HepG2 (cell line): Measurements from ENCODE around the gene STAP2. TPM values are rescaled to one million over a fixed set of nuclear protein-coding genes. Genes with fewer than 3 reads are reported as not detected.

Source experiments
- ATAC-seq: fragments of 200-7000 bp; cut with Tn5 transposase; 3 replicates; pipeline ENCODE4 v1.9.1; 2020; ENCODE audit warnings: mild to moderate bottlenecking, moderate library complexity
- BruUV-seq: library from RNA; stranded (reverse); fragments of 400-500 nt; replicated peaks from 2 replicates; lab custom pipeline; 2021; lab: Mats Ljungman, UMichigan
- CTCF ChIA-PET: fragments of 300-600 bp; formaldehyde crosslinking; extraction: SDS; loops from one replicate; lab custom pipeline; 2021; ENCODE audit warnings: low total read pairs, inconsistent platforms, low intra/inter-chr PET ratio; lab: Yijun Ruan, JAX
- POLR2A ChIA-PET: fragments of 350-600 bp; sonication (Branson Sonifier 250); formaldehyde crosslinking; loops from one replicate; lab custom pipeline; 2020; ENCODE audit warnings: antibody characterized with exemption, inconsistent platforms; lab: Yijun Ruan, JAX
- DNase-seq: peaks from one replicate; pipeline ENCODE4 v3.0.0-alpha.2; 2015; ENCODE audit warnings: low spot score
- FAIRE-seq: peaks from 3 replicates; lab custom pipeline; 2011; peaks lifted over from hg19 to GRCh38; lab: Jason Lieb, UNC
- H2AFZ ChIP-seq: one replicate; pipeline ENCODE4 v1.6.1; 2011; ENCODE audit warnings: low read length, inconsistent platforms
- H3K27ac ChIP-seq: fragments of 300-600 bp; 3 replicates; pipeline ENCODE4 v1.8.0; 2011; ENCODE audit warnings: mixed run types, mild to moderate bottlenecking, mixed read lengths, low read length, inconsistent platforms; ENCODE audit not compliant: insufficient read depth; ENCODE audit errors: extremely low read length
- H3K27me3 ChIP-seq, 2 experiments: fragments of 200-600 bp in 1 of 2; 2 replicates in 1 of 2; 3 replicates in 1 of 2; pipeline versions ENCODE4 v1.6.0 to v1.8.0; 2011; ENCODE audit warnings: low read length in 2 of 2, mild to moderate bottlenecking in 2 of 2, moderate library complexity in 2 of 2, inconsistent platforms in 1 of 2; ENCODE audit not compliant: insufficient read depth in 2 of 2, control insufficient read depth in 1 of 2
- H3K36me3 ChIP-seq, 2 experiments: fragments of 200-600 bp in 1 of 2; replicated peaks in 1 of 2; 2 replicates in 1 of 2; 3 replicates in 1 of 2; pipeline versions ENCODE4 v1.5.1 to v1.8.0; 2011; ENCODE audit warnings: low read length in 2 of 2, inconsistent platforms in 1 of 2; ENCODE audit not compliant: insufficient read depth in 2 of 2, control insufficient read depth in 1 of 2
- H3K4me1 ChIP-seq: 2 replicates; pipeline ENCODE4 v1.5.1; 2012; ENCODE audit warnings: low read length, inconsistent platforms; ENCODE audit not compliant: insufficient read depth
- H3K4me2 ChIP-seq: 2 replicates; pipeline ENCODE4 v1.6.0; 2011; ENCODE audit warnings: low read depth, low read length, inconsistent platforms
- H3K4me3 ChIP-seq, 3 experiments: fragments of 200-600 bp in 1 of 3; sonication (generic), shearing (Covaris generic) in 1 of 3; replicated peaks in 1 of 3; 2 replicates each; pipeline ENCODE4 v1.5.1; 2011 to 2016; ENCODE audit warnings: low read length in 3 of 3, inconsistent platforms in 2 of 3, low read depth in 2 of 3, mild to moderate bottlenecking in 2 of 3, control low read depth in 1 of 3, mixed read lengths in 1 of 3; ENCODE audit not compliant: insufficient read depth in 1 of 3
- H3K79me2 ChIP-seq: one replicate; pipeline ENCODE4 v1.6.1; 2011; ENCODE audit warnings: low read length, inconsistent platforms; ENCODE audit not compliant: insufficient read depth
- H3K9ac ChIP-seq: 2 replicates; pipeline ENCODE4 v1.6.0; 2011; ENCODE audit warnings: mild to moderate bottlenecking, low read depth, low read length, inconsistent platforms; ENCODE audit not compliant: insufficient read depth
- H3K9me3 ChIP-seq: 2 replicates; pipeline ENCODE4 v1.5.1; 2012; ENCODE audit warnings: mild to moderate bottlenecking, low read length
- H4K20me1 ChIP-seq: 2 replicates; pipeline ENCODE4 v1.6.0; 2011; ENCODE audit warnings: inconsistent platforms, mild to moderate bottlenecking, low read length, moderate library complexity; ENCODE audit not compliant: insufficient read depth
- AGO1 ChIP-seq: fragments of 200-400 bp; formaldehyde crosslinking; IDR thresholded peaks from 2 replicates; pipeline ENCODE4 v1.6.1; 2017; ENCODE audit warnings: mild to moderate bottlenecking, low read depth, low read length, moderate library complexity; ENCODE audit not compliant: poor library complexity, severe bottlenecking
- POLR2A ChIP-seq, 2 experiments: IDR thresholded peaks; 2 replicates each; pipeline ENCODE4 v1.6.1; 2011; ENCODE audit warnings: low read depth in 2 of 2, low read length in 2 of 2, mild to moderate bottlenecking in 1 of 2, moderate library complexity in 1 of 2; ENCODE audit not compliant: insufficient read depth in 1 of 2
- POLR2G ChIP-seq: fragments of 200-400 bp; formaldehyde crosslinking; IDR thresholded peaks from 2 replicates; pipeline ENCODE4 v1.6.1; 2018; ENCODE audit warnings: mild to moderate bottlenecking, low read depth, low read length, moderate library complexity
- ZNF597 ChIP-seq: sonication (generic); formaldehyde crosslinking; IDR thresholded peaks from 2 replicates; pipeline ENCODE4 v1.5.0; 2020; ENCODE audit warnings: missing genetic modification reagents
- ZNF687 ChIP-seq: sonication (generic); formaldehyde crosslinking; IDR thresholded peaks from 2 replicates; pipeline ENCODE4 v1.5.1; 2020; ENCODE audit warnings: mild to moderate bottlenecking, missing genetic modification reagents, moderate library complexity
- WGBS: methylation state at CpG from one replicate; pipeline ENCODE4 v1.1.6; 2017; ENCODE audit warnings: low lambda C conversion rate; 5-methylcytosine and 5-hydroxymethylcytosine counted together
- in situ Hi-C: cut with HindIII; loops from 2 replicates; pipeline ENCODE4 v1.10.0; 2017; ENCODE audit warnings: low pct_unique_long_range_greater_than_20kb; ENCODE audit not compliant: extremely low pct_ligation_motif_present
- intact Hi-C: fragments of 100-400 bp; cut with micrococcal nuclease; formaldehyde crosslinking; loops from one replicate; pipeline ENCODE4 v1.10.0; 2022; ENCODE audit not compliant: unreplicated experiment
- polyA plus RNA-seq, 8 experiments: library from polyadenylated mRNA; depleted of rRNA in 3 of 8; stranded (reverse) in 7 of 8; unstranded in 1 of 8; fragments of >200 nt; fragmentation: Illumina TruSeq in 4 of 8; extraction: Trizol in 4 of 8; gene quantifications; 2 replicates each; pipeline versions ENCODE4 v1.2.1 to v1.2.3, GENCODE V29; 2011 to 2016; ENCODE audit warnings: low read depth in 4 of 8, missing spikeins in 1 of 8, mixed read lengths in 1 of 8; ENCODE audit not compliant: insufficient read depth in 1 of 8
- total RNA-seq, 5 experiments: library from RNA; depleted of rRNA; stranded (reverse); fragments of >200 nt; fragmentation: Illumina TruSeq; extraction: Trizol; gene quantifications; 2 replicates each; pipeline ENCODE4 v1.2.3, GENCODE V29; 2016; ENCODE audit warnings: low read depth in 1 of 5
- TF ChIP-seq, protein P1 (sequence below): sonication (generic); formaldehyde crosslinking; IDR thresholded peaks from 2 replicates; pipeline ENCODE4 v1.4.0; 2020; ENCODE audit warnings: missing genetic modification reagents
- TF ChIP-seq, protein P2 (sequence below): sonication (generic); formaldehyde crosslinking; IDR thresholded peaks from 2 replicates; pipeline ENCODE4 v1.4.0; 2020; ENCODE audit warnings: mild to moderate bottlenecking, missing genetic modification reagents
- TF ChIP-seq, protein P3 (sequence below): sonication (generic); formaldehyde crosslinking; IDR thresholded peaks from 2 replicates; pipeline ENCODE4 v1.8.0; 2022; ENCODE audit warnings: mild to moderate bottlenecking, missing genetic modification reagents, moderate library complexity

STAP2 gene
- total and polyA plus RNA-seq, 2 of the 13 experiments (the other 11 are each of a cell fraction or from before 2014, with no cell fraction given) = 39.0 to 43.7 TPM

DNA sequence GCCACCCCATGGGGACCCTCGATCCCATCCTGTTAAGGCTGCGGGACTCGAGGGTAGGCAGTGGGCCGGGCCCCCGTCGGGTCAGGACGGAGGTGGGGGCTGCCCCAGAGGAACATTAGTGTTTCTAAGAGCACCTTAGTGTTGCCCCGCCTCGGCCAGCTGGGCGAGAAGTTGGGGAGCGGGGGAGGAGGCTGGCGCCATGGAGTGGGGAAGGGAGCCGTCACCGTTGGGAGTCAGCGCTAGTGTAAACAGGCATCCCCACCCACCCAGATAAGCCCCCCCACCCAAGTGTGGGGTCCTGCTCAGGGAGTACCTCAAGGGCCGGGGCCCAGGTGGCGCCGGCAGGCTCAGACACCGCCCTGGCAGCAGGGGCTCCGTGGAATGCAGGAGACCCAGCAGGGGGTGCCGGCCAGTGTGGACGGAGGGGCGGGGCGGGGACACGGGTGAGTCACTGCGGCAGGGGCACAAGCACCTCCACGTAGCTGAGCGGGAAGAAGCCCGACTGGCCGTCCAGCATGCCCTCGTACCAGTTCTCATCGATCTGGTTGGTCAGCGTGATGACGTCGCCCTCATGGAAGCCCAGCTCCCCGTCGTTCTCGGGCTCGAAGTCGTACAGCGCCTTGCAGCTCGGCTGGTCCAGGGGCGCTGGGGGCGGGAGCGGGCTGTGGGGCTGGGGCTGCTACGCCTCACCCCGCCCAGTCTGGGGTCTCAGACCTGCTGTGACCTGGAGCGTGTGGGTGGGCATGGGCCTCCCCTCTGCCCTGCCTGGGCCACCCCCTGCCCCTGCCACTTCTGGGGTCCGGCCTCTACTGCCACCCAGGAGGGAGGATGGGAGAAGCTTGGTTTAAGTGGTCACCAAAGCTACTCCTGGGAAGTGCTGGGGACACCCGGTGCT, 22.8 kb upstream of the STAP2 start:
- H3K4me1 ChIP-seq = no peaks in the 10 kb centered on the region
- no peak for ATAC-seq
- intact Hi-C loops = no loop called here
- CTCF ChIA-PET = no interaction called here
- H3K27ac ChIP-seq = no peak overlapping the region
- 98% methylated on average over 25 of the region's 50 CpGs for WGBS
- no peaks in the 10 kb centered on the region for H3K9me3 ChIP-seq
- H3K79me2 ChIP-seq = no peaks in the 10 kb centered on the region
- no peak overlapping the region for H3K9ac ChIP-seq
- H2AFZ ChIP-seq = no peak overlapping the region
- H3K27me3 ChIP-seq = no peaks in the 10 kb centered on the region
- BruUV-seq = no TSS peak
- no peaks in the 10 kb centered on the region for H4K20me1 ChIP-seq
- POLR2A ChIA-PET = interaction anchor here (1.4 to 2.7 kb wide), 3 partner anchors 13 to 33 kb away, joined by 5 to 10 read pairs (median 10); partner anchors contain the start of gene MPND
- H3K36me3 ChIP-seq = peaks cover 25 to 60% of the 10 kb centered on the region in 2 experiments; a peak in 4 of 5 replicates
- in situ Hi-C loops = no loop called here
- no peak overlapping the region for H3K4me3 ChIP-seq
- no peak overlapping the region for H3K4me2 ChIP-seq
- no peak for FAIRE-seq
- no peak for DNase-seq
- TF ChIP-seq POLR2A (IDR thresholded peaks at IDR 0.05; ENCODE audit: insufficient read depth in 1 of 2, low read depth in 2 of 2, low read length in 2 of 2) (0 out of 4 replicates have a peak, but pooled peaks of 1 of the 2 experiments have one; percentile 21), POLR2G (peak; percentile 16; the same call in 1 of the 2 replicates), AGO1 (peak; percentile 84), ZNF687 (CRISPR knock-in tag) (0 out of 2 replicates have a peak, but pooled peaks have one; percentile 7), ZNF597 (no peak)
- TF ChIP-seq, protein P1, sequence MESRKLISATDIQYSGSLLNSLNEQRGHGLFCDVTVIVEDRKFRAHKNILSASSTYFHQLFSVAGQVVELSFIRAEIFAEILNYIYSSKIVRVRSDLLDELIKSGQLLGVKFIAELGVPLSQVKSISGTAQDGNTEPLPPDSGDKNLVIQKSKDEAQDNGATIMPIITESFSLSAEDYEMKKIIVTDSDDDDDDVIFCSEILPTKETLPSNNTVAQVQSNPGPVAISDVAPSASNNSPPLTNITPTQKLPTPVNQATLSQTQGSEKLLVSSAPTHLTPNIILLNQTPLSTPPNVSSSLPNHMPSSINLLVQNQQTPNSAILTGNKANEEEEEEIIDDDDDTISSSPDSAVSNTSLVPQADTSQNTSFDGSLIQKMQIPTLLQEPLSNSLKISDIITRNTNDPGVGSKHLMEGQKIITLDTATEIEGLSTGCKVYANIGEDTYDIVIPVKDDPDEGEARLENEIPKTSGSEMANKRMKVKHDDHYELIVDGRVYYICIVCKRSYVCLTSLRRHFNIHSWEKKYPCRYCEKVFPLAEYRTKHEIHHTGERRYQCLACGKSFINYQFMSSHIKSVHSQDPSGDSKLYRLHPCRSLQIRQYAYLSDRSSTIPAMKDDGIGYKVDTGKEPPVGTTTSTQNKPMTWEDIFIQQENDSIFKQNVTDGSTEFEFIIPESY (CRISPR knock-in tag) = peak; percentile 26; the same call in 1 of the 2 replicates
- TF ChIP-seq, protein P2, sequence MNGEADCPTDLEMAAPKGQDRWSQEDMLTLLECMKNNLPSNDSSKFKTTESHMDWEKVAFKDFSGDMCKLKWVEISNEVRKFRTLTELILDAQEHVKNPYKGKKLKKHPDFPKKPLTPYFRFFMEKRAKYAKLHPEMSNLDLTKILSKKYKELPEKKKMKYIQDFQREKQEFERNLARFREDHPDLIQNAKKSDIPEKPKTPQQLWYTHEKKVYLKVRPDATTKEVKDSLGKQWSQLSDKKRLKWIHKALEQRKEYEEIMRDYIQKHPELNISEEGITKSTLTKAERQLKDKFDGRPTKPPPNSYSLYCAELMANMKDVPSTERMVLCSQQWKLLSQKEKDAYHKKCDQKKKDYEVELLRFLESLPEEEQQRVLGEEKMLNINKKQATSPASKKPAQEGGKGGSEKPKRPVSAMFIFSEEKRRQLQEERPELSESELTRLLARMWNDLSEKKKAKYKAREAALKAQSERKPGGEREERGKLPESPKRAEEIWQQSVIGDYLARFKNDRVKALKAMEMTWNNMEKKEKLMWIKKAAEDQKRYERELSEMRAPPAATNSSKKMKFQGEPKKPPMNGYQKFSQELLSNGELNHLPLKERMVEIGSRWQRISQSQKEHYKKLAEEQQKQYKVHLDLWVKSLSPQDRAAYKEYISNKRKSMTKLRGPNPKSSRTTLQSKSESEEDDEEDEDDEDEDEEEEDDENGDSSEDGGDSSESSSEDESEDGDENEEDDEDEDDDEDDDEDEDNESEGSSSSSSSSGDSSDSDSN = no peak
- TF ChIP-seq, protein P3, sequence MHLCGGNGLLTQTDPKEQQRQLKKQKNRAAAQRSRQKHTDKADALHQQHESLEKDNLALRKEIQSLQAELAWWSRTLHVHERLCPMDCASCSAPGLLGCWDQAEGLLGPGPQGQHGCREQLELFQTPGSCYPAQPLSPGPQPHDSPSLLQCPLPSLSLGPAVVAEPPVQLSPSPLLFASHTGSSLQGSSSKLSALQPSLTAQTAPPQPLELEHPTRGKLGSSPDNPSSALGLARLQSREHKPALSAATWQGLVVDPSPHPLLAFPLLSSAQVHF = 0 out of 2 replicates have a peak, but pooled peaks have one; percentile 43
